Measurements from ENCODE around the gene AOAH. TPM values are rescaled to one million over a fixed set of nuclear protein-coding genes. Genes with fewer than 3 reads are reported as not detected.
A peak's percentile ranks its signal among the peaks of the same experiment; 100 is the strongest.

Gene AOAH
- total and polyA plus RNA-seq, 9 of the 15 experiments (the other 6 are each of a cell fraction or from before 2014, with no cell fraction given) = not detected

GRCh38 chr7:36670585-36671431 is 53.5 kb downstream of the AOAH start (continued):
- TF ChIP-seq, protein P1, sequence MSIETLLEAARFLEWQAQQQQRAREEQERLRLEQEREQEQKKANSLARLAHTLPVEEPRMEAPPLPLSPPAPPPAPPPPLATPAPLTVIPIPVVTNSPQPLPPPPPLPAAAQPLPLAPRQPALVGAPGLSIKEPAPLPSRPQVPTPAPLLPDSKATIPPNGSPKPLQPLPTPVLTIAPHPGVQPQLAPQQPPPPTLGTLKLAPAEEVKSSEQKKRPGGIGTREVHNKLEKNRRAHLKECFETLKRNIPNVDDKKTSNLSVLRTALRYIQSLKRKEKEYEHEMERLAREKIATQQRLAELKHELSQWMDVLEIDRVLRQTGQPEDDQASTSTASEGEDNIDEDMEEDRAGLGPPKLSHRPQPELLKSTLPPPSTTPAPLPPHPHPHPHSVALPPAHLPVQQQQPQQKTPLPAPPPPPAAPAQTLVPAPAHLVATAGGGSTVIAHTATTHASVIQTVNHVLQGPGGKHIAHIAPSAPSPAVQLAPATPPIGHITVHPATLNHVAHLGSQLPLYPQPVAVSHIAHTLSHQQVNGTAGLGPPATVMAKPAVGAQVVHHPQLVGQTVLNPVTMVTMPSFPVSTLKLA (conservative IDR thresholded peaks at IDR 0.05) = no peak
- TF ChIP-seq ZNF212 (CRISPR knock-in tag; IDR thresholded peaks at IDR 0.05) (no peak), PRMT5 (CRISPR knock-in tag; IDR thresholded peaks at IDR 0.05) (no peak), XRCC5 (IDR thresholded peaks at IDR 0.05; ENCODE audit: low read depth, low read length) (peak; percentile 41; the same call in 1 of the 2 replicates), PATZ1 (CRISPR knock-in tag; IDR thresholded peaks at IDR 0.05; ENCODE audit: borderline replicate concordance) (no peak), KAT8 (IDR thresholded peaks at IDR 0.05; ENCODE audit: low read depth) (no peak), MAZ (CRISPR knock-in tag; conservative IDR thresholded peaks at IDR 0.05 in 1 of 2, IDR thresholded peaks at IDR 0.05 in 1 of 2) (0 out of 4 replicates have a peak, but pooled peaks have one; percentile 14 to 19), TEAD4 (IDR thresholded peaks at IDR 0.05; ENCODE audit: low read length) (no peak), TEAD4 (CRISPR knock-in tag; IDR thresholded peaks at IDR 0.05; ENCODE audit: borderline replicate concordance) (no peak), KLF10 (CRISPR knock-in tag; IDR thresholded peaks at IDR 0.05) (no peak)
- TF ChIP-seq, protein P2, sequence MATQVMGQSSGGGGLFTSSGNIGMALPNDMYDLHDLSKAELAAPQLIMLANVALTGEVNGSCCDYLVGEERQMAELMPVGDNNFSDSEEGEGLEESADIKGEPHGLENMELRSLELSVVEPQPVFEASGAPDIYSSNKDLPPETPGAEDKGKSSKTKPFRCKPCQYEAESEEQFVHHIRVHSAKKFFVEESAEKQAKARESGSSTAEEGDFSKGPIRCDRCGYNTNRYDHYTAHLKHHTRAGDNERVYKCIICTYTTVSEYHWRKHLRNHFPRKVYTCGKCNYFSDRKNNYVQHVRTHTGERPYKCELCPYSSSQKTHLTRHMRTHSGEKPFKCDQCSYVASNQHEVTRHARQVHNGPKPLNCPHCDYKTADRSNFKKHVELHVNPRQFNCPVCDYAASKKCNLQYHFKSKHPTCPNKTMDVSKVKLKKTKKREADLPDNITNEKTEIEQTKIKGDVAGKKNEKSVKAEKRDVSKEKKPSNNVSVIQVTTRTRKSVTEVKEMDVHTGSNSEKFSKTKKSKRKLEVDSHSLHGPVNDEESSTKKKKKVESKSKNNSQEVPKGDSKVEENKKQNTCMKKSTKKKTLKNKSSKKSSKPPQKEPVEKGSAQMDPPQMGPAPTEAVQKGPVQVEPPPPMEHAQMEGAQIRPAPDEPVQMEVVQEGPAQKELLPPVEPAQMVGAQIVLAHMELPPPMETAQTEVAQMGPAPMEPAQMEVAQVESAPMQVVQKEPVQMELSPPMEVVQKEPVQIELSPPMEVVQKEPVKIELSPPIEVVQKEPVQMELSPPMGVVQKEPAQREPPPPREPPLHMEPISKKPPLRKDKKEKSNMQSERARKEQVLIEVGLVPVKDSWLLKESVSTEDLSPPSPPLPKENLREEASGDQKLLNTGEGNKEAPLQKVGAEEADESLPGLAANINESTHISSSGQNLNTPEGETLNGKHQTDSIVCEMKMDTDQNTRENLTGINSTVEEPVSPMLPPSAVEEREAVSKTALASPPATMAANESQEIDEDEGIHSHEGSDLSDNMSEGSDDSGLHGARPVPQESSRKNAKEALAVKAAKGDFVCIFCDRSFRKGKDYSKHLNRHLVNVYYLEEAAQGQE (IDR thresholded peaks at IDR 0.05; ENCODE audit: borderline replicate concordance) = peak; percentile 63; the same call in 1 of the 2 replicates
- TF ChIP-seq, protein P2 (CRISPR knock-in tag; IDR thresholded peaks at IDR 0.05; ENCODE audit: low read depth) = no peak
